RWPE2 (cell line): ENCODE data around the gene RAP1GAP2.

Experiments
- ATAC-seq: fragments of 200-7000 bp; cut with Tn5 transposase; 3 replicates; pipeline ENCODE4 v1.9.1; 2021; ENCODE audit warnings: low read depth
- DNase-seq: peaks from one replicate; pipeline ENCODE4 v3.0.0-alpha.2; 2020; ENCODE audit warnings: low spot score
- H3K27ac ChIP-seq: fragments of 450-650 bp; 2 replicates; pipeline ENCODE4 v1.5.1; 2017; ENCODE audit warnings: mild to moderate bottlenecking; ENCODE audit not compliant: poor library complexity, severe bottlenecking
- H3K27me3 ChIP-seq: fragments of 250-450 bp; sonication (Bioruptor Pico); 2 replicates; pipeline ENCODE4 v1.5.1; 2021; ENCODE audit warnings: mild to moderate bottlenecking, moderate library complexity; ENCODE audit not compliant: insufficient read depth, poor library complexity, severe bottlenecking
- H3K36me3 ChIP-seq: fragments of 250-450 bp; sonication (Bioruptor Pico); 2 replicates; pipeline ENCODE4 v1.5.1; 2020; ENCODE audit warnings: low read depth, mild to moderate bottlenecking, moderate library complexity
- H3K4me1 ChIP-seq: fragments of 250-450 bp; sonication (Bioruptor Pico); 2 replicates; pipeline ENCODE4 v1.5.1; 2021; ENCODE audit warnings: mild to moderate bottlenecking, moderate library complexity; ENCODE audit not compliant: insufficient read depth, poor library complexity, severe bottlenecking
- H3K4me3 ChIP-seq: fragments of 250-450 bp; sonication (Bioruptor Pico); 2 replicates; pipeline ENCODE4 v1.5.1; 2021; ENCODE audit warnings: mild to moderate bottlenecking, moderate library complexity; ENCODE audit not compliant: severe bottlenecking
- H3K9me3 ChIP-seq: fragments of 250-450 bp; sonication (Bioruptor Pico); 2 replicates; pipeline ENCODE4 v1.5.1; 2021; ENCODE audit warnings: mild to moderate bottlenecking, moderate library complexity; ENCODE audit not compliant: severe bottlenecking
- CTCF ChIP-seq: fragments of 450-650 bp; IDR thresholded peaks from one replicate; pipeline ENCODE4 v1.5.1; 2017; ENCODE audit warnings: mild to moderate bottlenecking, moderate library complexity; ENCODE audit not compliant: poor library complexity, severe bottlenecking

Gene RAP1GAP2

GRCh38 chr17:2929881-2930533 lies 133.8 kb downstream of the RAP1GAP2 start:
- no peak for DNase-seq
- no peak overlapping the region for H3K27ac ChIP-seq
- TF ChIP-seq CTCF: peak; percentile 61

GRCh38 chr17:2931876-2932275 lies 135.6 kb downstream of the RAP1GAP2 start:
- DNase-seq (no peak), ATAC-seq (no peak)
- H3K9me3 ChIP-seq: no peaks in the 10 kb centered on the region
- no peaks in the 10 kb centered on the region for H3K36me3 ChIP-seq
- H3K27ac ChIP-seq: no peak overlapping the region
- H3K27me3 ChIP-seq: no peaks in the 10 kb centered on the region
- H3K4me3 ChIP-seq: no peak overlapping the region
- no peaks in the 10 kb centered on the region for H3K4me1 ChIP-seq
- no peak for TF ChIP-seq CTCF

More at GRCh38 chr17:2929881-2930533, 133.8 kb downstream of the RAP1GAP2 start:
- Histone ChIP-seq H3K9me3 (no peaks in the 10 kb centered on the region), H3K4me1 (peaks cover 16% of the 10 kb centered on the region), H3K27me3 (no peaks in the 10 kb centered on the region), H3K4me3 (no peak overlapping the region), H3K36me3 (0 out of 2 replicates have a peak, but pooled peaks cover 6% of the 10 kb centered on the region)
- ATAC-seq: peak; percentile 28; the same call in 2 of the 3 replicates

- Histone ChIP-seq H3K27ac (no peak overlapping the region), H3K4me1 (no peaks in the 10 kb centered on the region), H3K36me3 (no peaks in the 10 kb centered on the region), H3K4me3 (no peak overlapping the region), H3K27me3 (no peaks in the 10 kb centered on the region), H3K9me3 (no peaks in the 10 kb centered on the region)
- ATAC-seq: no peak
- no peak for DNase-seq
- TF ChIP-seq CTCF: no peak
Observed at GRCh38 chr17:2932946-2933345, 136.7 kb downstream of the RAP1GAP2 start.

GRCh38 chr17:2933606-2934005 lies 137.4 kb downstream of the RAP1GAP2 start:
- H3K4me3 ChIP-seq: no peak overlapping the region
- no peaks in the 10 kb centered on the region for H3K4me1 ChIP-seq
- ATAC-seq (no peak), DNase-seq (no peak)
- no peaks in the 10 kb centered on the region for H3K9me3 ChIP-seq
- H3K36me3 ChIP-seq: no peaks in the 10 kb centered on the region
- no peak for TF ChIP-seq CTCF
- H3K27me3 ChIP-seq: no peaks in the 10 kb centered on the region
- no peak overlapping the region for H3K27ac ChIP-seq

GRCh38 chr17:2935632-2936031 lies 139.4 kb downstream of the RAP1GAP2 start:
- Histone ChIP-seq H3K36me3 (no peaks in the 10 kb centered on the region), H3K9me3 (no peaks in the 10 kb centered on the region), H3K27me3 (no peaks in the 10 kb centered on the region), H3K4me3 (no peak overlapping the region), H3K4me1 (no peaks in the 10 kb centered on the region), H3K27ac (no peak overlapping the region)
- no peak for ATAC-seq
- DNase-seq: no peak
- no peak for TF ChIP-seq CTCF
